Astrocyte (in vitro differentiated cells and primary cell): ENCODE measurements around the gene DHX38.

Experiments used
- CTCF ChIP-seq: IDR thresholded peaks from 2 replicates; pipeline ENCODE4 v1.5.1; 2011; ENCODE audit warnings: low read depth, mild to moderate bottlenecking, inconsistent platforms, low read length, moderate library complexity; ENCODE audit not compliant: insufficient read depth
- EZH2 ChIP-seq: IDR thresholded peaks from 2 replicates; pipeline ENCODE4 v1.6.1; 2012; ENCODE audit warnings: mild to moderate bottlenecking, low read length, inconsistent platforms; ENCODE audit not compliant: insufficient read depth

GRCh38 chr16:72101195-72101594, 7.5 kb downstream of the DHX38 start:
- TF ChIP-seq CTCF (no peak), EZH2 (no peak)
